Adrenal gland (tissue), 12 donors: ENCODE measurements around the gene RANBP10. TPM values are rescaled to one million over a fixed set of nuclear protein-coding genes. Genes with fewer than 3 reads are reported as not detected.
A peak's percentile ranks its signal among the peaks of the same experiment; 100 is the strongest.

Experiments used
- DNase-seq, 7 donors: peaks; one replicate each; pipeline ENCODE4 v3.0.0-alpha.2; 2019 to 2020
- H3K27ac ChIP-seq, 5 donors: fragments of 200-600 bp; sonication (generic) in 4 of 5; 1 replicate in 3 of 5; 2 replicates in 2 of 5; pipeline versions ENCODE4 v1.5.1 to v1.8.0; 2016 to 2020; ENCODE audit warnings: mild to moderate bottlenecking in 1 of 5
- H3K27me3 ChIP-seq: fragments of 200-600 bp; 2 replicates; pipeline ENCODE4 v1.8.0; 2021
- H3K36me3 ChIP-seq, 2 donors: fragments of 200-600 bp; replicated peaks in 1 of 2; 1 replicate in 1 of 2; 2 replicates in 1 of 2; pipeline versions ENCODE4 v1.5.1 to v1.8.0; 2018 to 2022
- H3K4me1 ChIP-seq, 2 donors: fragments of 200-600 bp; replicated peaks in 1 of 2; 1 replicate in 1 of 2; 2 replicates in 1 of 2; pipeline versions ENCODE4 v1.5.1 to v1.8.0; 2018 to 2021
- H3K4me3 ChIP-seq, 4 donors: fragments of 200-600 bp; sonication (generic) in 3 of 4; one replicate each; pipeline ENCODE4 v1.5.1; 2016 to 2018
- H3K9me3 ChIP-seq, 3 donors: fragments of 200-600 bp; sonication (generic) in 1 of 3; replicated peaks in 1 of 3; 1 replicate in 2 of 3; 2 replicates in 1 of 3; pipeline versions ENCODE4 v1.5.1 to v1.8.0; 2016 to 2021
- POLR2A ChIP-seq, 2 donors: fragments of 450-650 bp; IDR thresholded peaks; one replicate each; pipeline ENCODE4 v1.6.1; 2017; ENCODE audit warnings: antibody characterized with exemption in 2 of 2, mild to moderate bottlenecking in 2 of 2, moderate library complexity in 1 of 2
- WGBS, 4 donors: extraction: QIAGEN DNeasy Blood & Tissue Kit in 2 of 4; methylation state at CpG; one replicate each; pipeline versions ENCODE4 v1.1.5 to v1.1.7; 2013 to 2017; 5-methylcytosine and 5-hydroxymethylcytosine counted together
- intact Hi-C, 2 donors: fragments of 100-400 bp; cut with DNase I; formaldehyde crosslinking; loops; one replicate each; pipeline versions ENCODE4 v1.14.1 to v1.15.0; 2022 to 2023
- polyA plus RNA-seq, 3 donors: library from polyadenylated mRNA; stranded (reverse); fragments of 200-250 nt in 2 of 3; fragments of 350-450 nt in 1 of 3; fragmentation: Illumina TruSeq in 1 of 3; extraction: RNeasy Lipid Tissue Mini Kit (QIAGEN cat#74804) in 1 of 3; gene quantifications; one replicate each; pipeline ENCODE4 v1.2.3, GENCODE V29; 2013 to 2014
- total RNA-seq, 9 donors: library from RNA; depleted of rRNA in 4 of 9; stranded (reverse); fragments of >200 nt in 4 of 9; fragments of 120-200 nt in 1 of 9; fragmentation: NEBNext Ultra II Directional in 1 of 9; extraction: Animal tissue kit (Norgen Biotek cat#: 25700) in 1 of 9; gene quantifications; one replicate each; pipeline versions ENCODE4 v1.1.0 to v1.2.4, GENCODE V29; 2013 to 2023
- TF ChIP-seq, protein P1 (sequence below), 6 experiments: fragments of 450-650 bp in 4 of 6; fragments of 200-600 bp in 2 of 6; sonication (generic) in 1 of 6; IDR thresholded peaks; 1 replicate in 5 of 6; 2 replicates in 1 of 6; pipeline versions ENCODE4 v1.5.1 to v1.8.0; 2016 to 2021; ENCODE audit warnings: antibody characterized with exemption in 6 of 6, mild to moderate bottlenecking in 2 of 6, moderate library complexity in 1 of 6
- donor health status: healthy with polysubstance abuse.
- donor health status: Bipolar disorder and iron deficiency.
- donor health status: DM: yes; HTN: yes; CAD: no.
- donor health status: DM: no; HTN: no; CAD: no.
- donor health status: DM: no; HTN: no; CAD: no.
- donor health status: DM: yes; HTN: yes; CAD: no.

RANBP10 gene
- total and polyA plus RNA-seq, 12 donors = 9.4 to 74.1 (median 21.6) TPM

DNA sequence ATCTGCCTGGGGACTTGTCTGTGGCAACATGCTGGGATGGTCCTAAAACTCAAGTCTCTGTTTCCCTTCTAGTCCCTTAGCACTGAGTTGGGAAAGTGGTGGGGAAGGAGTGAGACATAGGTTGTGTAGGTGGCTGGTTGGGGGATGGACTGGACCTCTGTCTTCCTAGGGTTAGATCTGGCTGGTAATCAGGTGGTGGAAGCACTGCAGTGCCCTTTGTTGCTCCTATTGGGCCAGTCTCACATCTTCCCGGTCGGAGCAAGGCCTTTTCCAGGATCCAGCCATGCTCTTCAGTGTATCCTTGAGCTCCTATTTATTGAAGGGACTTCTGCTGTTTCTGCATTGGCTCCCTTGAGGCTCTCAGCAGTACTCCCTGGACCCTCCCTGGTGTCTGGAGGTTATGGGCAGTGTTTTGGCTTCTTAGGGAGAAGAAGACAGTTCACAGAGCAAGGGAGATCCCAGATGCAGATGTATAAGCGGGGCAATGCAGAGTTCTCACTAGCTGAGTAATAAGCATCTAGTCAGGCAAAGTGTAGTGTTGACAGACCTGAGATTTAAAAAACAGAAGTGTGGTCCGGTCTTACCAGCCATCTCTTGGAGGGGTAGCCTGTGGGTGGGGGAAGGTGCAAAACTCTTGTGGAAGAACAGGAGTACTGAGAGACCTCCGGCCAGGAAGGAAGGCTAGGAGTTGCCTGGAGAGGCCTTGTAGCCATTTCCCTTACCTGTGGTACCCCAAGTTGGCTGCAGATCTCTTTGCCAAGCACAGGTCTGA lies 39.1 kb upstream of the RANBP10 start:
- Histone ChIP-seq H3K27ac (peak overlapping the region in 3 of 5 donors; percentile 90 to 95 (median 93)), H3K4me1 (peaks cover 37 to 53% of the 10 kb centered on the region in 2 donors), H3K27me3 (no peaks in the 10 kb centered on the region), H3K4me3 (peak overlapping the region in 1 of 4 donors; percentile 85), H3K36me3 (no peaks in the 10 kb centered on the region), H3K9me3 (no peaks in the 10 kb centered on the region)
- DNase-seq = no peak
- TF ChIP-seq POLR2A (IDR thresholded peaks at IDR 0.05) = no peak
- TF ChIP-seq, protein P1, sequence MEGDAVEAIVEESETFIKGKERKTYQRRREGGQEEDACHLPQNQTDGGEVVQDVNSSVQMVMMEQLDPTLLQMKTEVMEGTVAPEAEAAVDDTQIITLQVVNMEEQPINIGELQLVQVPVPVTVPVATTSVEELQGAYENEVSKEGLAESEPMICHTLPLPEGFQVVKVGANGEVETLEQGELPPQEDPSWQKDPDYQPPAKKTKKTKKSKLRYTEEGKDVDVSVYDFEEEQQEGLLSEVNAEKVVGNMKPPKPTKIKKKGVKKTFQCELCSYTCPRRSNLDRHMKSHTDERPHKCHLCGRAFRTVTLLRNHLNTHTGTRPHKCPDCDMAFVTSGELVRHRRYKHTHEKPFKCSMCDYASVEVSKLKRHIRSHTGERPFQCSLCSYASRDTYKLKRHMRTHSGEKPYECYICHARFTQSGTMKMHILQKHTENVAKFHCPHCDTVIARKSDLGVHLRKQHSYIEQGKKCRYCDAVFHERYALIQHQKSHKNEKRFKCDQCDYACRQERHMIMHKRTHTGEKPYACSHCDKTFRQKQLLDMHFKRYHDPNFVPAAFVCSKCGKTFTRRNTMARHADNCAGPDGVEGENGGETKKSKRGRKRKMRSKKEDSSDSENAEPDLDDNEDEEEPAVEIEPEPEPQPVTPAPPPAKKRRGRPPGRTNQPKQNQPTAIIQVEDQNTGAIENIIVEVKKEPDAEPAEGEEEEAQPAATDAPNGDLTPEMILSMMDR (IDR thresholded peaks at IDR 0.05) = no peak
- intact Hi-C loops = no loop called here
- WGBS, 4 donors = 66 to 76% (median 72%) methylated on average over 3 to 5 of the region's 5 CpGs

DNA sequence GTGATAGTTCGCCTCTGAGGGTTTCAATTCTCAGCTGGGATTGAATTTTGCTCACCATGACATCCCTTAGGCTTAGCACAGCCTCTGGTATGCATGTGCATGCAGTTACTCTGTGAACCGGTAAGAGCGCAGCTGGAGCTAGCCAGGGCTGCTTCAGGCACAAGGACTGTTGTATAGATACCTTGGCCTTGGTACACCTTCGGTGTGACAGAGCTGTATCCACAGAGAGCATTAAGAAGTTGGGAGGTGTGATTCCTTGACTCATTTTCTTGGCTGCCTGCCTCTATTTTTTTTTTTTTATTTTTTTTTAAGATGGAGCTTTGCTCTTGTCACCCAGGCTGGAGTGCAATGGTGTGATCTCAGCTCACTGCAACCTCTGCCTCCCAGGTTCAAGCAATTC lies 38.1 kb upstream of the RANBP10 start:
- WGBS, 4 donors = 47 to 71% (median 64%) methylated on average over 3 to 4 of the region's 4 CpGs
- H3K4me1 ChIP-seq = peaks cover 37 to 53% of the 10 kb centered on the region in 2 donors
- TF ChIP-seq, protein P1 (IDR thresholded peaks at IDR 0.05) = peak in 1 of 6 experiments; percentile 16
- no peak for TF ChIP-seq POLR2A (IDR thresholded peaks at IDR 0.05)
- H3K9me3 ChIP-seq = no peaks in the 10 kb centered on the region
- DNase-seq = no peak
- H3K27ac ChIP-seq = peak overlapping the region in 2 of 5 donors; percentile 36 to 95
- H3K27me3 ChIP-seq = no peaks in the 10 kb centered on the region
- intact Hi-C loops = no loop called here
- H3K4me3 ChIP-seq = no peak overlapping the region
- no peaks in the 10 kb centered on the region for H3K36me3 ChIP-seq

DNA sequence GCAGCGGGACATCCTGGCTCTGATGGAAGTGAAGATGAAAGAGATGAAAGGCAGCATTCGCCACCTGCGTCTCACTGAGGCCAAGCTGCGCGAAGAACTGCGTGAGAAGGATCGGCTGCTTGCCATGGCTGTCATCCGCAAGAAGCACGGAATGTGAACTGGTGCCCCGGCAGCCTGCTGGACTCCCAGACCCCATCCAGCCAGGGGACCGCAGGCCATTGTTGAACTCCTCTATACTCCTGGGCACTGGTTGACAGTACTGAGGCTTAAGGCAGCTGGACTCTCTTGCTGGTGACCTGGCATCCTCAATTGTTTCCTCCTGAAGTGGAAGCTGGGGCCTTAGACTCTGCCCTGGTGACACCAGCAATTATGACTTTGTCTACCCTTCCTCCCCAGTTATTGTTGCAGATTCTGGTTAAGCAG lies 37.0 kb upstream of the RANBP10 start:
- Histone ChIP-seq H3K27ac (peak overlapping the region in 4 of 5 donors; percentile 94 to 100 (median 98)), H3K9me3 (no peaks in the 10 kb centered on the region), H3K4me3 (peak overlapping the region in 3 of 4 donors; percentile 19 to 94 (median 75)), H3K4me1 (peaks cover 37 to 45% of the 10 kb centered on the region in 2 donors), H3K36me3 (no peaks in the 10 kb centered on the region), H3K27me3 (no peaks in the 10 kb centered on the region)
- WGBS, 4 donors = 0 to 12% (median 9%) methylated on average over 6 to 11 of the region's 11 CpGs
- intact Hi-C loops = no loop called here
- DNase-seq = peak in 1 of 7 donors; percentile 41
- TF ChIP-seq, protein P1 (IDR thresholded peaks at IDR 0.05) = peak in 1 of 6 experiments; percentile 0
- TF ChIP-seq POLR2A (IDR thresholded peaks at IDR 0.05) = no peak

DNA sequence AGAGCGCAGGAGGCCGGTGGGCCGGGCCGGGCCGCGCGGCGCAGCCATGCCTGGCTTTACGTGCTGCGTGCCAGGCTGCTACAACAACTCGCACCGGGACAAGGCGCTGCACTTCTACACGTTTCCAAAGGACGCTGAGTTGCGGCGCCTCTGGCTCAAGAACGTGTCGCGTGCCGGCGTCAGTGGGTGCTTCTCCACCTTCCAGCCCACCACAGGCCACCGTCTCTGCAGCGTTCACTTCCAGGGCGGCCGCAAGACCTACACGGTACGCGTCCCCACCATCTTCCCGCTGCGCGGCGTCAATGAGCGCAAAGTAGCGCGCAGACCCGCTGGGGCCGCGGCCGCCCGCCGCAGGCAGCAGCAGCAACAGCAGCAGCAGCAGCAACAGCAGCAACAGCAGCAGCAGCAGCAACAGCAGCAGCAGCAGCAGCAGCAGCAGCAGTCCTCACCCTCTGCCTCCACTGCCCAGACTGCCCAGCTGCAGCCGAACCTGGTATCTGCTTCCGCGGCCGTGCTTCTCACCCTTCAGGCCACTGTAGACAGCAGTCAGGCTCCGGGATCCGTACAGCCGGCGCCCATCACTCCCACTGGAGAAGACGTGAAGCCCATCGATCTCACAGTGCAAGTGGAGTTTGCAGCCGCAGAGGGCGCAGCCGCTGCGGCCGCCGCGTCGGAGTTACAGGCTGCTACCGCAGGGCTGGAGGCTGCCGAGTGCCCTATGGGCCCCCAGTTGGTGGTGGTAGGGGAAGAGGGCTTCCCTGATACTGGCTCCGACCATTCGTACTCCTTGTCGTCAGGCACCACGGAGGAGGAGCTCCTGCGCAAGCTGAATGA lies 36.4 kb upstream of the RANBP10 start:
- Histone ChIP-seq H3K4me1 (peaks cover 33 to 38% of the 10 kb centered on the region in 2 donors), H3K27me3 (no peaks in the 10 kb centered on the region)

More for the DNA sequence above, 36.4 kb upstream of the RANBP10 start:
- Histone ChIP-seq H3K9me3 (no peaks in the 10 kb centered on the region), H3K36me3 (no peaks in the 10 kb centered on the region), H3K27ac (peak overlapping the region; percentile 94 to 100 (median 98)), H3K4me3 (peak overlapping the region in 3 of 4 donors; percentile 52 to 94 (median 75))
- TF ChIP-seq, protein P1 (IDR thresholded peaks at IDR 0.05) = peak in 2 of 6 experiments; percentile 21 to 45
- peak in 1 of 2 donors; percentile 20 for TF ChIP-seq POLR2A (IDR thresholded peaks at IDR 0.05)
- DNase-seq = peak; percentile 50 to 79 (median 58)
- WGBS, 4 donors = 0 to 17% (median 1%) methylated on average over 1 to 67 of the region's 67 CpGs
- intact Hi-C loops = no loop called here
